Stimulated activated CD4-positive, alpha-beta T cell treated with anti-CD3 and anti-CD28 coated beads, Interleukin-12 subunit alpha, Interleukin-12 subunit beta, amount 100 ng/mL, for 48 hours (primary cell): ENCODE measurements around the gene FLCN.
"Not testable (repeated sequence)": the region's sequence is repeated elsewhere in the genome, so short reads cannot be mapped to it uniquely, and the experiment has no call there.

Source experiments
- DNase-seq, 3 donors: peaks; one replicate each; pipeline ENCODE4 v3.0.0-alpha.2; 2020; ENCODE audit warnings: low read depth in 2 of 3, low spot score in 1 of 3

The FLCN gene

DNA sequence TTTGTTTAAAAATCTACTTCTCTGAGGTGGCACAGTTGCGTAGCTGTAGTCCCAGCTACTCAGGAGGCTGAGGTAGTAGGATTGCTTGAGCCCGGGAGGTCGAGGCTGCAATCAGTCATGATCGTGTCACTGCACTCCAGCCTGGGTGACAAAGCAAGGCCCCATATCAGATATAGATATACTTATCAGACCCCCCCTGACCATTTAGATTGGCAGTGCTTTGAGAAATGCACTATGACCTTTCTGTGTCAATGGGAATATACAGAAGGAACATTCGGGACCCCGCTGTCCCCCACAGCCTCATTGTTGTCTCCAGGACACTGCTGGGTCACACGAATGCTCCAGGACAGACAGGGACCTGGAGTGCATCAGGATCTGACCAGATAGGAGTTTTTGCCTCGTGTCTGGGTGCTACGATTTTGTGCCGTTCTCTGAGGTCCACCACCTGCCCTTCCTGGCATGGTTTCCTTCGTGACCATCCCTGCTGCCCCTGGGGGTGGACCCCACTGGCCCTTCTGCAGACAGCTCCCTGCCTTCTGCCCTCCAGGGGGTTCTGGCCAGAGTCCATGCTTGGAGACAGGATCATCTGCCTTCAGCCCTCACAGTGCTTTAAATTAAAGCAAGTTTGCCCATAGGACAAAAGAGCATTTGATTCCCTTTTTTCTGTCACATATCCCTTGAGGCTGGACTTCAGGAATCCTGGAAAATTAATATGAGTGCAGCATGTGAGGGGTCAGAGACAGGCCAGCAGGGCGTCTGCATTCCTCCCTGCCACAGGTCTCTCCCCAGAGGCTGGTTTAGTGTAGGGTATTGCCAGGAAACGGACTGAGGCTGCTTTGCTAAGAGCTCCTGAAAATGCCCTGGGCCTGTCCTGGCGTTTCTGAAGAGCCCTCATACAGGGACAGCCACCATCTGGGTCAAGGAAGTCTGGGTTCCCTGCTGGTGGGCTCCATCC, 50.1 kb downstream of the FLCN start:
- no peak for DNase-seq

DNA sequence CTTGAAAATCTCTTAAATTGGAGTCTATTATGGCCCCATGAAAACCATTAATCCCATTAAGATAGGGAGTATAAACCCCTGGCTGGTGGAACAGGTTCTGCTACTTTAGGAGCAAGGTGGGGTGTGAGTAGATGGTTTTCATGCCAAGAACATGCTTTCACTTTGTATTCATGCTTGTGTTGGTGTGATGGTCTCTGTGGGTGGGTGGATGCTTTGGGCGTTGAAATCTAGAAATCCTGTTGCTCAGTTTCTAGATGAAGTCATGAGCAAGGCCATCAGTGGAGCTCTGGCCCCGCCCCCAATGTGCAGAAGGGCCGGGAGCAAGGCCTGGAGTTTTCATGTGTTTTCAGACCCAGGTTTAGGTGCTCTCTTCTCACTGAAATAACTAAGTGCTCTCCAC, 50.9 kb downstream of the FLCN start:
- DNase-seq, result peak; percentile 44 to 62 (median 55)

DNA sequence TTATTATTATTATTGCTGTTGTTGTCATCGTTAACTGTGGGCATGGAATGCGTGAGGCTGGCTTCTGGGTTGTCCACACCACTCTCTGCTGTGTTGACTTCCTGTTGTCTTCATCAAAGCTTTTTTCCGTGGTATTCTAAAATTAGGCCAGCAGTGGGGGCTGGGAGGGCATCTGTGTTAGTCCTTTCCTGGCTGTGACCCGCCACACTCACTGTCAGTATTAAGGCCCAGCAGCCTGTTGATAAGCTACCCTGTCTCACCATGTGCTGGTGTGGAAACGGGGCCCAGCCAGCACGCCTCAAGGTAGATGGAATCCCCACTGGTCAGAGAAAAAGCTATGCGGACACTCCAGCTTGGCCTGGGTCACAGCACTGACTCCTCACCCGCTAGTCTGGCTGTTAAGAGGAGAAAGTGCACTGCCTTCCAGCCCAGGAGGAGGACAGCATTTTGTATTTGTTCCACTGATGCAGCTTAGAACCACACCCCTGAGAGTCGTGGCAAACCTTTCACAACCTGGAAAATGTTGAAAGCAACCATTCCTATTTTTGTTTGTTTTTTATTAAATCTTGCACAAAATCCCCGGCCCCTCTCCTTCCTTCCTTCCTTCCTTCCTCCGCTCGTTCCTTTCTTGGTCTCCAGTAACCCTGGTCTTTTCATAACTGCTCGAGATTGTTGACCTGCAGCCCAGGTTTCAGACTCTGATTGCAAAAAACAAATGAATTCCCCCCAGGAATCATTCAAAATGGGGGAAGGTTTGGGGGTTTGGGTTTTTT, 51.8 kb downstream of the FLCN start:
- DNase-seq, result not testable (repeated sequence)

DNA sequence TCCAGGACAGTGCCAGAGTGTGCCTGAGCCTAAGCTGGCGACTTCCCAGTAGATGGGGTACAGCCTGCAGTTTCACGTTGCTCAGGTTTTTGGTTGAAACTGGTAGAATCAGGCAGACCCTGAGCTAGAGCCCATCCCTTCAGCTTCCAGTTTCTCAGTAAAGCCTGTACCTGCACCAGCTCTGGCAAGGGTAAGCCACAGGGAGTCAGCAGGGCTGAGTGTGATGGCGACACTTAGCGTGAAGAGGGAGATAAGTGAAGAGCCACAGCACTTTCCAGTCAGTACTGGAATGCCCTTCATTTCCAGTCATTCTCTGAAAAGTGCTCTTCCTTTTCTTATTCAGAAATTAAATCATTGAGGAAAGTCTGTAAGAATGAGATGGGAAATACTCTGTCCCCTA, 53.2 kb downstream of the FLCN start:
- DNase-seq, result no peak

DNA sequence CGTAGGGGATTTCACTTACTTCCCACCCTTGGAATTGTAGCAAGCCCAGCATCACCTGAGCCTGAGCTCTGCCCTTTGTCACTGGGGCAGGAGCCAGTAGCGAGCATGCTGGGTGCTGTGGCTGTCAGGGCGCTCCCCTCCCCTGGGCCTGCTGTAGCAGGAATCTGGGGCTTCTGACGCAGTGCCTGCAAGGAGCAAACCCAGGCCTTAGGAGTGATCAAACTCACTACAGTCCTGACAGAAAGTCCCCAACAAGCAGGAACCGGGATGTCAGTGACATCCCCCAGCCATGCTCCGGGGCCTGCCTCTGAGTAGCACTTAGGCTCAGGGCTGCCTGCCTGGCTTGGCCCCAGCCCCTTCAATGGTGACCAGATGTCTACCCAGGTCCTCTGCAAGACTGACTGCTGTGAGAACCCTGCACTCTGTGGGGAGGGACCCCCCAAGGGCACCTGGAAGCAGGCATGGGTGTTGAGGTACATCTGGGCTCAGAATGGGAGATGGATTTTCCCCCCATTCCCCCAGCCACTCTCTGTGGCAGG, 54.3 kb downstream of the FLCN start:
- DNase-seq, result no peak

DNA sequence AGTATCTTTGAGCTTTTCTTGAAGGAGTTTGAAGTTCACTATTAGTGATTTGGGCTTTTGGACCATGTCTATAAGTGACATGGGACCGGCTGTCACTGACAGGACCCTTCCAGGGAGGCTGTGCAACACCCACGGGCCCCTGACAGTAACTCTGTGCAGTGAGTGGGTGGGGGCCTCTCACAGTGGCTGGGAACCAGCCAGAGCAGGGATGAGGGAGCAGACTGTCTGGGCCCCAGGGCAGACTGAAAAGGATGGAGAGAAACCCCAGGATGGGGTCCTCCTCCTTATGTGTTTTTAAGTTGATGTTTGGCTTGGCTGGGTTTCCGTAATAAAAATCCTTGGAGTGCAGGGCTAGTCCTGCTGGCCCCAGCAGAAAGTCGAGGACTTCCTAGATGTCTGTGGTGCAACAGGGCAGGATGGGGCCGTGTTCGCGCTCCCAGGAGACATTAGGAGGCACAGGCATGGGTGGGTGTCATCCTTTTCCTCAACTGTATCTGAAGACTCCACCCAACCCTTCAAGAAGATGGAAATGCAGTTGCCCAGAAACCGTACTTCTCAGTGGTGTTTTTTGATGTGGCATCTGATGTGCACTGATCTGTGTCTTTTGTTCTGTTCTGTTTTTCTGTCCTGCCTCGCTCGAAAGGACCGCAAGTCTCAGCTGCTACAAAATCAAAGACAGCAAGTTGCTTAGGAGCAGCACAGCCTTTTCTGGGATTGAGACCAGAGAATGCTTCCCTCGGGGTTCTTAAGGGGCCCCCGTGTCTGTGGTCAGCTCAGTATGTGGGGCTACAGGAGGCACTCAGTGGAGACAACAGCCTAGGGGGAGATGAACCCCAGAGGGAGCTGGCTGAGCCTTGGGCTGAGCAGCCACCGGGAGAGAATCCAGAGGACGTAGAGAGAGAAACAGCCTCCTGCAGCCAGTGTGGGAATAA, 55.0 kb downstream of the FLCN start:
- DNase-seq, result no peak

DNA sequence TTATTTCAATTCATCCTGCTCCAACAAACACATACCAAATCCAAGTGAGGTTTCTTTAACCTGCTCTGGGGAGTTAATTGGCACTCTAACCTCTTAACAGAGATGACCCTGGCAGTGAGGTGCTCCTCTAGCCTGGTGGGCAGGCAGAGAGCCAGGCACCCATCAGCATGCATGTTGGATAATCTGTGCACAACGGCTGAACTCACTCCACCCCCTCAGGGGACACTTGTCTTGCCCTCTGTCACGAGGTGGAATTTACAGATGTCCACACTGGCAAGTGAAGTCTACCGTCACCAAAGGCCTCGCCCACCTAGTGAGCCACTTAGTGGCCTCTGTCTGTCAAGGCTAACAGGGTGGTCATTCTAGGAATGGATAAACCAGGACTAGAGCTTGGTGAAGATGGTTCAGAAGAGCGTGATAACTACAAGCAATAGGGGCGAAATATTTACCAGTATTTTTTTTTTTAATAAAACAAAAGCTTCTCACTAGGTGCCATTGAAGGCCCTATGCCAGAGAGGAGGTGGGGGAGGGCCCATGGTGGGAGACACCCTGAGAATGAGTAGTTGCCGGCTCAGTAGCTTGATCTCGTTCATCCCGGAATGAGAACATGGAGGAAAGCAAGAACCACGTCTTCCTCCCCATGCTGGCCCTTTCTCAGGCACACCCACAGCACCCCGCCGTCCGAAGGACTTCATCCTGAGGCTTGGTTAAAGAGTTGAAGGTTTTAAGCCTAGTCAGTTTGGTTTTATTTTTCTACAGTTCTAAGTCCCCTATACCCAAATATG, 56.0 kb downstream of the FLCN start:
- no peak for DNase-seq

DNA sequence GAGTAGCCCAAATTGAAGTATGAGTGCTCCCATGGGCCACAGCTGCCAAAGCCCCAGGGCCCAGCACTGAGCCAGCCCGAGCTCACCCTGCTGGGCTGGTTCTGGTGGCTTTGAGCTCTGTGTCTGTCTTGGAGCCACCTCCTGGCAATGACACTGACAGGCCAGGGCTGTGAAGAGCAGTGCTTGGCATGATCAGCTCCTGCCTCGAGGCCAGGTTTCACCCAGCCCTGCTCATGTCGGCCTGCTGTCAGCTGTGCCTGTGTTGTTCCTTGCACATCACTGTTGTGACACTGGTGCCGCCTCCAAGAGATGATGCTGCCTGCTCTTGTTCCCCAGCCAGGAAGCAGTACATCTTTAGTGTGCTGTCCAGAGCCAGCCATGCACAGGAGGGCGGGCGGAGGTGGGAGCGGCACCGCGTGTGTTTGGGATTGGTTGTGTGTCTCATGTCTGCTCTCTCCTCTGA, 56.8 kb downstream of the FLCN start:
- DNase-seq, result no peak

DNA sequence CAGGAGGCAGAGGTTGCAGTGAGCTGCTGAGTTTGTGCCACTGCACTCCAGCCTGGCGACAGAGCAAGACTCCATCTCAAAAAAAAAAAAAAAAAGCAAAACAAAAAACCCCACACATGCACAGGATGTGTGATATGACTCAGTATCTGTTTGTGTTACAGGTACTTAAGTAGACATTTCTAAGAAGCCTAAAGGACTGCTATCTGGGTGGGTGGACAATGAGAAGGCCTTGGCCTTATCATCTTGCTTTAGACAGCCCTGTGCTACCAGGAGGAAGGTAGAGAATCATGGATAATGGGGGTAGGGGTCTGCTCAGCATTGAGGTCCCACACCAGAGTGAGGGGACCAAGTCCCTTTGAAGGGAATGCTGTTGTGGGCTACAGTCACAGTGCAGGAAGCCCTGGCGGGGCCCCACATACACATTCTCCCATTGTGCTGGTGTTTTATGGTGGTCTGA, 57.6 kb downstream of the FLCN start:
- DNase-seq, result no peak

DNA sequence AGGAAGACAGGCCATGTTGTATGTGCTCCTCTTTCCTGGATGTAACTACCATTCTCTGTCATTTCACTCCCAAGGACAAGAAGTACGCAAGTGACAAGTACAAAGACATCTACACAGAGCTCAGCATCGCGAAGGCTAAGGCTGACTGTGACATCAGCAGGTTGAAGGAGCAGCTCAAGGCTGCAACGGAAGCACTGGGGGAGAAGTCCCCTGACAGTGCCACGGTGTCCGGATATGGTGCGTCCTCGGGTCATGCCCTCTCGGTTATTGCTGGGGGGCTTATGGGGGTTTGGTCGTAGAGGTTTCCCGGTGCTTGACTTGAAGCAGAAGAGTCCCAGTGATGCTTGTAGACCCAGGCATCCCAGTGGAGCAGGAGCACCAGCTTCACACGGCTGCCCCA, 59.8 kb downstream of the FLCN start:
- no peak for DNase-seq

DNA sequence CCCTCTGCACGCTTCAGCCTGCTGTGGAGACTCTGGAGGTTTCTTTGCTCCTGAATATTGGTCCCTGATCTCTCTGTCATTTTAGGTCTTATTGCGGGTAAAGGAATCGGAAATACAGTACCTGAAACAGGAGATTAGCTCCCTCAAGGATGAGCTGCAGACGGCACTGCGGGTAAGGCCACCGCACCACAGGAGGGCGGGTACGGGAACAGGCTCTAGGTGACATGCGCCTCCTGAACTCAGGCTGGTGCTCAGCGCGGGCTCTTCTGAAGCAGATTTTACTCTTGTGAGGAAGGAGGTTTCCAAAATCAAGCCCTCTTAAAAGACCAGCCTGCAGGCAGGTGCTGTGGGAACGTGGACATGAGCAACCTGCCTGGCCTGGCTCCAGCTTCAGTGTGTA, 60.6 kb downstream of the FLCN start:
- no peak for DNase-seq

DNA sequence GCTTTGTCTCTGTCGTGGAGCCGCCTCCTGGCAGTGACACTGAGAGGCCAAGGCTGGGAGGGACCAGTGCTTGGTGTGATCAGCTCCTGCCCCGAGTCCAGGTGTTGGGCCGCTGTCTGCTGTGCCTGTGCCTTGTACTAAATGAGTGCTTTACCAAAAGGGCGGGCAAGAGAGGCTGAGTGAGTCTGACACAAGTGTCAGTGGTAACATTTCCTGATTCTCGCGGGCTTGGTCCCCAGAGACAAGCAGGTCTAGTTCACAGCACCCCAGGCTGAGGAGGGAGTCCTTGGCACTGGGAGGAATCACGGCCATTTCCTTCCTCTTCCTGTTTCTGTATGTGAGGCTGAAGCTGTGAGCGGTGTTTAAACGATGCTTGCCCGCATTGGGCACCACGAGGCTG, 61.1 kb downstream of the FLCN start:
- no peak for DNase-seq

DNA sequence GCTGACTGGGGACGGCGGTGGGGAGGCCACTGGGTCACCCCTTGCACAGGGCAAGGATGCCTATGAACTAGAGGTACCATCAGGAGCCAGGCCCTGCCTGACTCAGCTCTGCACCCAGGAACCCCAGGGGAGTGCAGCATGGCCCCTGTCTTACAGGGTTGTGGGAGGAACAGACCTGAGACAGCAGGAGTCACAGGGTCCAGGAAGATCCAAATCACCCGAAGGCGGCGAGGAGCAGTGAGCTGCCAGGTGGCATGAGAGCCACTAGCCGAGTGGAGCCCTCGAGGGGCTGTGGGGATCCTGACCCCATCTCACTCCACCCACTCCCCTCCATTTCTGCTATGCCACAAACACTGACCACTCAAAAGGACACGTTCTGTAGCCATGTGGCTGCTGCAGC, 61.6 kb downstream of the FLCN start:
- DNase-seq, result no peak

DNA sequence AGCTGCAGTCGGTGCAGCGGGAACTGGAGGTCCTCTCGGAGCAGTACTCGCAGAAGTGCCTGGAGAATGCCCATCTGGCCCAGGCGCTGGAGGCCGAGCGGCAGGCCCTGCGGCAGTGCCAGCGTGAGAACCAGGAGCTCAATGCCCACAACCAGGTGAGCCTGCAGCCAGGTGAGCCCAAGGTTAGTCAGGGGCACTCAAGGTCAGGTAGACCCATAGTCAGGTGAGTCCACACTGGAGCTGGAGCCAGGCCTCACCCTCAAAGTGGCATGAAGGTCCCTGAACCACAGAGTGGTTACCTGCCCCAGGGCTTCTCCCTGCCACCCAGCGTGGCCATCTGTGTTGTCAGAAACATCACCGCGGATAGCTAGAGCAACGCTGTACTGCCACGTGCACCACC, 63.0 kb downstream of the FLCN start:
- no peak for DNase-seq

DNA sequence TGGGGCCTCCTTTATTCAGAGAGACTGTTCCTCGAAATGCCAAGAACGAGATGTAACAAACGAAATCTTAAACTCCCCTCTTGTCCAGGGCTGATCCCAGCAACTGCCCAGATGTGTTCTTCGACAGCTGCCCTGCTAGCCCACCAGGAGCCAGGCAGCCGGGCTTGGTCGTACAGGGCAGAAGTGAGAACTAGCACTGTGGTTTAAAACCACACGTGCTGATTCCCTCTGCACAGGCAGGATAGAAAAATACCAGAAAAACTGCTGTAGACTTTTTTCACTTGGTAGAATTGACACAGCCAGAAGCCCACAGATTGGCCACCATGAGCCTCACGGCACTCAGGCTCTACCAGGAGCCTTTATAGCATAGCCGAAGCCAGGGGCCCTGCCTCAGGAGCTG, 64.0 kb downstream of the FLCN start:
- DNase-seq, result no peak

DNA sequence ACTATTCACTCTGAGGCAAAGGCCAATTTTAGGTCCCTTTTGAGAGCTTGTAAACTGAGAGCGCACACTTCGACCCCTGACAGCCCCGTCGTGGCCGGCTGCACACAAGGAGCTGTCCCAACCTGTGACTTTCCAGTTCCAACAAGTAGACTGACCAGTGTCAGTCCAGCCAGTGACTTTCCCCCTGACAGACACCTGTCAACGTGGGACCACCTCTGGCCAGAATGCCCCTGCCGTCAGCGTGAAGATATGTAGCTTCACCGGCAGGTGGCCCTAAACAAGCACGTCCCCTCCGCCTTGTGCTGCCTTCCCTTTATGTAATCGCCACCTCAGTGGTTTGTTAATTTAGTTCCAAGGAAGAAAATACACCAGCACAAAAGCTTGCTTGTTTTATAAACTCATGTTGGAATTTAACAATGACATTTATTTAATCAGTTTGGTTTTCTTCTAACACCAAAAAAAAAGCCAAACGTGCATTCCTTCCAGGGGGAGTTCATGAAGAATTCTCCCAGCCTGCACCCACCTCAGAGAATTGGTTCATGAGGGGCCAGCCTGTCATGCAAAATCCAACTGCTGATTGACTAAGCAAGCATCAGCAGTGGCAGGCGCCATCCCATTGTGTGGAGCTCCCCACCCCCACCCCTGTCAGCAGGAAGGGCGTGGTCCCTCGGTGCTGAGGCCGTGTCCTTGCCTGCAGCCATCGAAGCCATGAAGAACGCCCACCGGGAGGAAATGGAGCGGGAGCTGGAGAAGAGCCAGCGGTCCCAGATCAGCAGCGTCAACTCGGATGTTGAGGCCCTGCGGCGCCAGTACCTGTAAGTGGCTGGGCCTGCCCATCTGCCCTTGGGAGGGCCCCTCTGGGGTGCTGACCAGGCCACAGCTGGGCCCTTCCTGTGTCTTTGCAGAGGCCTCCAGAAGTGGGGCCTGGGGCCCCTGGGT, 64.7 kb downstream of the FLCN start:
- no peak for DNase-seq

DNA sequence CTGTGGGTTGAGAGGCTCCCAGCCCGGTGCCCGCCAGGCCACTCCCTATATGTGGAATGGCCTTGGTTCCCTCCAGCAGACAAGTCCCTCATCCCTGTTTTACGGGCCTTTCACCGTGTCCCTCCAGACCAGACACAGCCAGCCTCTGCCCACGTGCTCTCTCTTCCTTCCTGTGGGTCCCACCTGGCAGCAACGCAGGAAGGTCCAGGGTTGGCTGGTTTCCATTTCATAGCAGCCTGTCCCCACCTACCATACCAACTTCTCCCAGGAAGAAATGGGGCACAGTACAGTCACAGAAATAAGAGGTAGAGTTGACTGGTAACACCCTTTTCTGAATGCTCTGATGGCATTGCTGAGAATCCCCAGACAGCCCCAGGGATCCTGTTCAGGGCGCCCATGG, 65.8 kb downstream of the FLCN start:
- no peak for DNase-seq

DNA sequence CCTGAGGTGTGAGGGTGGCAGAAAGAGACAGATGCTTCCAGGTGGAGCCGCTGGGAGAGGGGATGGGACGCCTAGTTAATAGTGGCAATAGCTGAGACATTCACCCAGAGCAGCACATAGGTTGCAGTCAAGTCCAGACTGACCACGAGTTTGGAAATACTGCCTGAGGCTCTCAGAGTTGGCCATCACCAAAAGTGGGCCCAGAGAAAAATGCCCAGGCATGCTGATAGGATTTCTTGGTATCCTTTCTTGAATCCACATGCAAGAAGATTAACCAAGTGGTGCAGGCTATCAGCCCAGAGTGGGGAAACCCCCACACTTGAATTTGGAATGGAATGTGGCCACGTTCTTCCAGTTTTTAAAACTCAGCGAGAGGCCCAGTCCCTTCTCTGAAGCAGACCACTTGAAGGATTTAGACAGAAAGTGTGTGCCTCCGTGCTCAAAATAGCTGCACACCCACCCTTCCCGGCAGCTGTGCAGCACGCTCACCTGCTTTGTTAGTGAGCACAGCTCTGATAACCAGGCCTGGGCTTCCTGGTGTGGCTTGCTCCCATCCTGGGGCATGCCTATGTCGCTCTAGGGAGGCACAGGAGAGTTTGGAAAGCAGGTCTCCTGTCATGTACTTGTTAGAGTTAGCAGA, 66.5 kb downstream of the FLCN start:
- no peak for DNase-seq
